ENCODE measurements around the gene MALT1.

DNA sequence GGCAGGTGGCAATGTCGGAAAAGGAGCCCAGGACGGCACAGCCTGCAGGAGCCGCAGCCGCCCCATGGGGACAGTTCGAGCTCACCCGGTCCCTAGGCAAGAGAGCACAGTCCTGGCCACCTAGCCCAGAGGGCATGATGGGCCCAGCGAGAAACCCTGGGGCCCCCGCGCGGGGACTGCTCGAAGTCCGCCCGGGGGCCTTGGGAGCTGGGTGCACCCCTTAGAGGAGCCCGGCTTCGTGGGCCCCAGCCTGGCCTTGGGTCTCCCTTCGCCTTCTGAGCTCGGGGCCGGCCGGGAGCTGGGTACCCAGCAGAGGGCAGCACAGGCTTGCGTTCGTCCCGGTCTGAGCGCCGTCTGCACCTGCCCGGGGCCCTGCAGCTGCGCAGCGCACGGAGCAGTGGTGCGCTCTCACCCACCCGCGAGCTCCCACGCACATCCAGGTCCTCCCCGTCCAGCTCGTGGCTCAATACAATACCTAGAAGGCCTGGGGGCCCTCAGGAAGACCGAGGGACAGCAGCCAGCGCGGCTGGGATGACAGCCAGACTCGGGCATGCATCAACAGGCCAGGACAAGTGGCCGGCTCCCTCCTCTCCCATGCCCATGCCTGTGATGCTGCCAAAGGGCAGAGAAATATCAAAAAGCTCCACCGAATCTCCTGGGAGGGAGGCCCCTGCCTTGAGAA, 97.2 kb downstream of the MALT1 start:
- TF ChIP-seq, protein P1, sequence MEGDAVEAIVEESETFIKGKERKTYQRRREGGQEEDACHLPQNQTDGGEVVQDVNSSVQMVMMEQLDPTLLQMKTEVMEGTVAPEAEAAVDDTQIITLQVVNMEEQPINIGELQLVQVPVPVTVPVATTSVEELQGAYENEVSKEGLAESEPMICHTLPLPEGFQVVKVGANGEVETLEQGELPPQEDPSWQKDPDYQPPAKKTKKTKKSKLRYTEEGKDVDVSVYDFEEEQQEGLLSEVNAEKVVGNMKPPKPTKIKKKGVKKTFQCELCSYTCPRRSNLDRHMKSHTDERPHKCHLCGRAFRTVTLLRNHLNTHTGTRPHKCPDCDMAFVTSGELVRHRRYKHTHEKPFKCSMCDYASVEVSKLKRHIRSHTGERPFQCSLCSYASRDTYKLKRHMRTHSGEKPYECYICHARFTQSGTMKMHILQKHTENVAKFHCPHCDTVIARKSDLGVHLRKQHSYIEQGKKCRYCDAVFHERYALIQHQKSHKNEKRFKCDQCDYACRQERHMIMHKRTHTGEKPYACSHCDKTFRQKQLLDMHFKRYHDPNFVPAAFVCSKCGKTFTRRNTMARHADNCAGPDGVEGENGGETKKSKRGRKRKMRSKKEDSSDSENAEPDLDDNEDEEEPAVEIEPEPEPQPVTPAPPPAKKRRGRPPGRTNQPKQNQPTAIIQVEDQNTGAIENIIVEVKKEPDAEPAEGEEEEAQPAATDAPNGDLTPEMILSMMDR (IDR thresholded peaks at IDR 0.05) = peak; percentile 74 to 94 (median 84)
- peak; percentile 57 for TF ChIP-seq POLR2AphosphoS5 (IDR thresholded peaks at IDR 0.05)
